ENCODE measurements around the gene WDR47. TPM values are rescaled to one million over a fixed set of nuclear protein-coding genes. Genes with fewer than 3 reads are reported as not detected.
"Not testable (repeated sequence)": the region's sequence is repeated elsewhere in the genome, so short reads cannot be mapped to it uniquely, and the experiment has no call there.

WDR47 gene
- total and polyA plus RNA-seq, 10 of the 15 experiments (the other 5 are each of a cell fraction or from before 2014, with no cell fraction given), result 2.4 to 9.7 (median 5.9) TPM

DNA sequence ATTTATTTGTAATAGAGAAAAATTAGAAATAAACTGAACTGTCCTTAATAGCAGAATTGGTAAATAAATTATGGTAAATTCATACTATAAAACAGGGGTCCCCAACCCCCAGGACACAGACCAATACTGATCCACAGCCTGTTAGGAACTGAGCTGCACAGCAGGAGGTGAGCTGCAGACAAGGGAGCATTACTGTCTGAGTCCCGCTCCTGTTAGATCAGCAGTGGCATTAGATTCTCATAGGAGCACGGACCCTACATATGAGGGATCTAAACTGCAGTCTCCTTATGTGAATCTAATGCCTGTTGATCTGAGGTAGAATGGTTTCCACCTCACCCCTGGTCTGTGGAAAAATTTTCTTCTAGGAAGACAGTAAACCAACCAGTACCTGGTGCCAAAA, 7.5 kb downstream of the WDR47 start (continued):
- TF ChIP-seq, protein P1, sequence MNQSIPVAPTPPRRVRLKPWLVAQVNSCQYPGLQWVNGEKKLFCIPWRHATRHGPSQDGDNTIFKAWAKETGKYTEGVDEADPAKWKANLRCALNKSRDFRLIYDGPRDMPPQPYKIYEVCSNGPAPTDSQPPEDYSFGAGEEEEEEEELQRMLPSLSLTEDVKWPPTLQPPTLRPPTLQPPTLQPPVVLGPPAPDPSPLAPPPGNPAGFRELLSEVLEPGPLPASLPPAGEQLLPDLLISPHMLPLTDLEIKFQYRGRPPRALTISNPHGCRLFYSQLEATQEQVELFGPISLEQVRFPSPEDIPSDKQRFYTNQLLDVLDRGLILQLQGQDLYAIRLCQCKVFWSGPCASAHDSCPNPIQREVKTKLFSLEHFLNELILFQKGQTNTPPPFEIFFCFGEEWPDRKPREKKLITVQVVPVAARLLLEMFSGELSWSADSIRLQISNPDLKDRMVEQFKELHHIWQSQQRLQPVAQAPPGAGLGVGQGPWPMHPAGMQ (IDR thresholded peaks at IDR 0.05; ENCODE audit: borderline replicate concordance), result no peak

DNA sequence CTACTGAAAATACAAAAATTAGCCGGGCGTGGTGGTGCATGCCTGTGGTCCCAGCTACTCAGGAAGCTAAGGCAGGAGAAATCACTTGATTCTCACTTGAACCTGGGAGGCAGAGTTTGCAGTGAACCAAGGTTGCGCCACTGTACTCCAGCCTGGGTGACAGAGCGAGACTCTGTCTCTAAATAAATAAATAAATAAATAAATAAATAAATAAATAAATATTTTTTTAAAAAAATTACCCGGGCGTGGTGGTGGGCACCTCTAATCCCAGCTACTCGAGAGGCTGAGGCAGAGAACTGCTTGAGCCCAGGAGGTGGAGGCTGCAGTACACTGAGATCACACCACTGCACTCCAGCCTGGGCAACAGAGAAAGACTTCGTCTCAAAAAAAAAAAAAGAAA, 12.4 kb downstream of the WDR47 start:
- H3K4me2 ChIP-seq (ENCODE audit: control insufficient read depth, insufficient read depth); RAD21 ChIA-PET (ENCODE audit: unreplicated experiment); H4K20me1 ChIP-seq (ENCODE audit: control insufficient read depth, insufficient read depth); H3K27ac ChIP-seq (ENCODE audit: control insufficient read depth, insufficient read depth); SMC1A ChIA-PET (ENCODE audit: uncharacterized antibody, unreplicated experiment); BruUV-seq (replicated peaks); ATAC-seq; DNase-seq (ENCODE audit: low read depth, low spot score); POLR2A ChIA-PET; H3K9ac ChIP-seq (ENCODE audit: control insufficient read depth, insufficient read depth, low read length); H2AFZ ChIP-seq (ENCODE audit: control insufficient read depth, low read depth, low read length); H3K79me2 ChIP-seq (ENCODE audit: control insufficient read depth, insufficient read depth, low read length); in situ Hi-C loops (cut with MboI); H3K4me3 ChIP-seq; H3K36me3 ChIP-seq (ENCODE audit: control insufficient read depth in 2 of 2, insufficient read depth in 2 of 2, low read length in 1 of 2); H3K9me3 ChIP-seq (replicated peaks; ENCODE audit: control insufficient read depth, insufficient read depth, low read length); H3K27me3 ChIP-seq (replicated peaks in 1 of 2; ENCODE audit: control insufficient read depth in 2 of 2, insufficient read depth in 2 of 2, low read length in 1 of 2); FAIRE-seq; H3K4me1 ChIP-seq (ENCODE audit: control insufficient read depth, insufficient read depth, low read length): not testable (repeated sequence)
- 96% methylated on average over 8 of the region's 8 CpGs for WGBS (ENCODE audit: insufficient coverage, insufficient replicate concordance, low lambda C conversion rate, missing lambda C conversion rate)
- CTCF ChIA-PET, result interaction anchor here (1.1 kb wide), 1 partner anchor 83 kb away, joined by 3 read pairs; a partner anchor contains a TSS
- intact Hi-C loops (cut with micrococcal nuclease; ENCODE audit: unreplicated experiment), result loop anchor here (5.0 kb wide), 1 partner anchor 83 kb away; the partner anchor contains the start of gene ELAPOR1

DNA sequence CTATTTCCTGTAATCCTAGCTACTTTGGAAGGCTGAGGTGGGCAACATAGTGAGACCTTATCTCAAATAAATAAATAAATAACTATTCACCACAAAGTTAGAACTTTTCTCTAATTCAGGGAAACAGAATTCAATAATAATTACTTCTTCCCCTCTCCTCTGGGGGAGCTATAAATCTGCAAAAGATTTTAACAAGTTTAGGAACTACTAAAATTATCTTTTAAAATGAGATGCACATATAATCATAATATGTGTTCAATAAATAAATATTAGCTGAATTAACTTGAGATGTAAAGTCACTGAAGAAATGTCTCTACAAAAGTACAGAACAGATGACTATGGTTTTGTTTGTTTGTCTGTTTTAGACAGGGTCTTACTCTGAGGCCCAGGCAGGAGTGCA, 14.1 kb downstream of the WDR47 start:
- no TSS peak for BruUV-seq (replicated peaks)
- Histone ChIP-seq H3K4me3 (no peak overlapping the region), H3K27me3 (replicated peaks in 1 of 2; ENCODE audit: control insufficient read depth in 2 of 2, insufficient read depth in 2 of 2, low read length in 1 of 2) (no peaks in the 10 kb centered on the region), H2AFZ (ENCODE audit: control insufficient read depth, low read depth, low read length) (no peak overlapping the region), H3K27ac (ENCODE audit: control insufficient read depth, insufficient read depth) (no peak overlapping the region), H3K4me1 (ENCODE audit: control insufficient read depth, insufficient read depth, low read length) (no peaks in the 10 kb centered on the region), H3K36me3 (ENCODE audit: control insufficient read depth in 2 of 2, insufficient read depth in 2 of 2, low read length in 1 of 2) (no peaks in the 10 kb centered on the region), H3K9me3 (replicated peaks; ENCODE audit: control insufficient read depth, insufficient read depth, low read length) (no peaks in the 10 kb centered on the region), H3K9ac (ENCODE audit: control insufficient read depth, insufficient read depth, low read length) (no peak overlapping the region), H3K4me2 (ENCODE audit: control insufficient read depth, insufficient read depth) (no peak overlapping the region), H4K20me1 (ENCODE audit: control insufficient read depth, insufficient read depth) (no peaks in the 10 kb centered on the region), H3K79me2 (ENCODE audit: control insufficient read depth, insufficient read depth, low read length) (no peaks in the 10 kb centered on the region)
- TF ChIP-seq SIN3A (IDR thresholded peaks at IDR 0.05; ENCODE audit: low read depth, low read length) (no peak), NR2F1 (conservative IDR thresholded peaks at IDR 0.05) (no peak), BRCA1 (IDR thresholded peaks at IDR 0.05; ENCODE audit: low read depth, low read length) (no peak)
- TF ChIP-seq, protein P2, sequence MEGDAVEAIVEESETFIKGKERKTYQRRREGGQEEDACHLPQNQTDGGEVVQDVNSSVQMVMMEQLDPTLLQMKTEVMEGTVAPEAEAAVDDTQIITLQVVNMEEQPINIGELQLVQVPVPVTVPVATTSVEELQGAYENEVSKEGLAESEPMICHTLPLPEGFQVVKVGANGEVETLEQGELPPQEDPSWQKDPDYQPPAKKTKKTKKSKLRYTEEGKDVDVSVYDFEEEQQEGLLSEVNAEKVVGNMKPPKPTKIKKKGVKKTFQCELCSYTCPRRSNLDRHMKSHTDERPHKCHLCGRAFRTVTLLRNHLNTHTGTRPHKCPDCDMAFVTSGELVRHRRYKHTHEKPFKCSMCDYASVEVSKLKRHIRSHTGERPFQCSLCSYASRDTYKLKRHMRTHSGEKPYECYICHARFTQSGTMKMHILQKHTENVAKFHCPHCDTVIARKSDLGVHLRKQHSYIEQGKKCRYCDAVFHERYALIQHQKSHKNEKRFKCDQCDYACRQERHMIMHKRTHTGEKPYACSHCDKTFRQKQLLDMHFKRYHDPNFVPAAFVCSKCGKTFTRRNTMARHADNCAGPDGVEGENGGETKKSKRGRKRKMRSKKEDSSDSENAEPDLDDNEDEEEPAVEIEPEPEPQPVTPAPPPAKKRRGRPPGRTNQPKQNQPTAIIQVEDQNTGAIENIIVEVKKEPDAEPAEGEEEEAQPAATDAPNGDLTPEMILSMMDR (IDR thresholded peaks at IDR 0.05 in 2 of 3, conservative IDR thresholded peaks at IDR 0.05 in 1 of 3; ENCODE audit: control insufficient read depth in 2 of 3, extremely low read depth in 1 of 3, insufficient read depth in 1 of 3, low read depth in 3 of 3, low read length in 3 of 3), result peak in 1 of 3 experiments; percentile 15; a peak in 2 of 6 replicates
- CTCF ChIA-PET, result interaction anchor here (0.8 to 1.3 kb wide), 6 partner anchors 9 to 85 kb away, joined by 3 to 4 read pairs (median 3); a partner anchor contains a TSS
- RAD21 ChIA-PET (ENCODE audit: unreplicated experiment), result interaction anchor here (0.7 kb wide), 1 partner anchor 9 kb away, joined by 3 read pairs; no protein-coding TSS in a partner anchor
- DNase-seq (ENCODE audit: low read depth, low spot score) (no peak), ATAC-seq (no peak), FAIRE-seq (no peak)
- intact Hi-C loops (cut with micrococcal nuclease; ENCODE audit: unreplicated experiment), result loop anchor here (5.0 kb wide), 1 partner anchor 84 kb away; the partner anchor contains the start of gene ELAPOR1
- SMC1A ChIA-PET (ENCODE audit: uncharacterized antibody, unreplicated experiment), result interaction anchor here (0.7 to 1.6 kb wide), 4 partner anchors 10 to 139 kb away, joined by 3 to 4 read pairs (median 3); no protein-coding TSS in a partner anchor
- POLR2A ChIA-PET, result interaction anchor here (1.4 kb wide), 1 partner anchor 11 kb away, joined by 4 read pairs; no protein-coding TSS in a partner anchor
- in situ Hi-C loops (cut with MboI), result no loop called here
